ENCODE results near the gene DEGS2. TPM values are rescaled to one million over a fixed set of nuclear protein-coding genes. Genes with fewer than 3 reads are reported as not detected.

Gene DEGS2
- total RNA-seq, 4 donors from 2014 or later = 0.54 to 7.6 (median 3.6) TPM

- DNase-seq = no peak
- Histone ChIP-seq H3K4me1 (peaks cover 3 to 18% of the 10 kb centered on the region in 2 donors), H3K4me3 (replicated peaks in 1 of 3) (no peak overlapping the region), H3K27ac (no peak overlapping the region), H3K9me3 (no peaks in the 10 kb centered on the region), H3K27me3 (no peaks in the 10 kb centered on the region), H3K36me3 (no peaks in the 10 kb centered on the region)
- TF ChIP-seq CTCF (IDR thresholded peaks at IDR 0.05) (no peak), POLR2A (IDR thresholded peaks at IDR 0.05) (no peak)
- intact Hi-C loops (cut with DNase I) = no loop called here
- WGBS, 2 donors = 76 to 80% methylated on average over 4 to 6 of the region's 6 CpGs
Observed at GRCh38 chr14:100110816-100111215, 48.6 kb downstream of the DEGS2 start.

- Histone ChIP-seq H3K4me3 (replicated peaks in 1 of 3) (no peak overlapping the region), H3K36me3 (no peaks in the 10 kb centered on the region), H3K9me3 (no peaks in the 10 kb centered on the region), H3K27me3 (no peaks in the 10 kb centered on the region), H3K27ac (no peak overlapping the region), H3K4me1 (peaks cover 3 to 24% of the 10 kb centered on the region in 2 donors)
- no peak for DNase-seq
- no peak for TF ChIP-seq POLR2A (IDR thresholded peaks at IDR 0.05)
- no peak for TF ChIP-seq CTCF (IDR thresholded peaks at IDR 0.05)
- intact Hi-C loops (cut with DNase I) = loop anchor here (2.0 kb wide), 1 partner anchor 125 kb away; no protein-coding TSS in a partner anchor
- WGBS, 2 donors = 95 to 98% methylated on average over 9 of the region's 9 CpGs
Observed at GRCh38 chr14:100109594-100109955, 49.9 kb downstream of the DEGS2 start.

GRCh38 chr14:100108840-100109593 lies 50.4 kb downstream of the DEGS2 start:
- Histone ChIP-seq H3K4me3 (replicated peaks in 1 of 3) (no peak overlapping the region), H3K27ac (no peak overlapping the region), H3K9me3 (no peaks in the 10 kb centered on the region), H3K27me3 (no peaks in the 10 kb centered on the region), H3K36me3 (no peaks in the 10 kb centered on the region), H3K4me1 (peaks cover 3 to 29% of the 10 kb centered on the region in 2 donors)
- WGBS, 2 donors = 86 to 91% methylated on average over 9 to 10 of the region's 10 CpGs
- TF ChIP-seq POLR2A (IDR thresholded peaks at IDR 0.05) (no peak), CTCF (IDR thresholded peaks at IDR 0.05) (no peak)
- intact Hi-C loops (cut with DNase I) = loop anchor here (2.0 kb wide), 1 partner anchor 124 kb away; no protein-coding TSS in a partner anchor
- no peak for DNase-seq

GRCh38 chr14:100108042-100108825 lies 51.2 kb downstream of the DEGS2 start:
- intact Hi-C loops (cut with DNase I) = loop anchor here (2.0 kb wide), 1 partner anchor 123 kb away; no protein-coding TSS in a partner anchor
- Histone ChIP-seq H3K9me3 (no peaks in the 10 kb centered on the region), H3K36me3 (no peaks in the 10 kb centered on the region), H3K27ac (peak overlapping the region in 1 of 3 donors; percentile 46), H3K27me3 (no peaks in the 10 kb centered on the region), H3K4me1 (peaks cover 10 to 37% of the 10 kb centered on the region in 2 donors), H3K4me3 (replicated peaks in 1 of 3) (no peak overlapping the region)
- DNase-seq = peak; percentile 78 to 84
- WGBS, 2 donors = 40 to 51% methylated on average over 10 to 13 of the region's 13 CpGs
- TF ChIP-seq POLR2A (IDR thresholded peaks at IDR 0.05) (no peak), CTCF (IDR thresholded peaks at IDR 0.05) (peak; percentile 59 to 90 (median 78))

Data from thyroid gland (tissue), 4 donors.